ENCODE results near the gene IGSF21.

GRCh38 chr1:18373882-18374493 is 266.4 kb downstream of the IGSF21 start:
- TF ChIP-seq POLR2A (IDR thresholded peaks at IDR 0.05) (no peak), CTCF (IDR thresholded peaks at IDR 0.05) (peak in 3 of 6 experiments; percentile 8 to 24 (median 9))
